ENCODE results near the gene ZNF76. TPM values are rescaled to one million over a fixed set of nuclear protein-coding genes. Genes with fewer than 3 reads are reported as not detected.

ZNF76 gene
- 15.6 and 16.6 TPM in 2 replicates for total RNA-seq (2014; rRNA removed; shearing (Covaris generic))

GRCh38 chr6:35259194-35259947 lies at the start of gene ZNF76:
Gene ZNF76, plus strand, starts transcription at chr6:35259735. Its CDS starts 21,417 bp downstream, at chr6:35281152.

GRCh38 chr6:35213824-35214756 lies 45.4 kb upstream of the ZNF76 start, which contains the start of gene SCUBE3:
Gene SCUBE3, plus strand, starts transcription at chr6:35213956. Its CDS starts 463 bp downstream, at chr6:35214419.

GRCh38 chr6:35297601-35298481 lies 38.3 kb downstream of the ZNF76 start, which contains the start of gene DEF6:
Gene DEF6, plus strand, starts transcription at chr6:35297818. Its CDS starts 39 bp downstream, at chr6:35297857.

GRCh38 chr6:35342258-35343091 lies 82.9 kb downstream of the ZNF76 start, which contains the start of gene PPARD:
Gene PPARD, plus strand, starts transcription at chr6:35342558. Its CDS starts 68,530 bp downstream, at chr6:35411088.

Other genes with a start within 250 kb of the ZNF76 start
- gene TCP11, start 118.4 kb upstream of the ZNF76 start, total RNA-seq (2014; rRNA removed; shearing (Covaris generic)), result not detected in 2 replicates
- gene SCUBE3, start 45.8 kb upstream of the ZNF76 start, total RNA-seq (2014; rRNA removed; shearing (Covaris generic)), result 0.82 and 1.0 TPM in 2 replicates
- gene DEF6, start 38.1 kb downstream of the ZNF76 start, total RNA-seq (2014; rRNA removed; shearing (Covaris generic)), result 1.0 and 1.5 TPM in 2 replicates
- 3.4 and 5.1 TPM in 2 replicates for gene PPARD, start 82.8 kb downstream of the ZNF76 start, total RNA-seq (2014; rRNA removed; shearing (Covaris generic))
- gene FANCE, start 192.6 kb downstream of the ZNF76 start, total RNA-seq (2014; rRNA removed; shearing (Covaris generic)), result 11.0 and 12.6 TPM in 2 replicates
- 2,213 and 2,421 TPM in 2 replicates for gene RPL10A, start 208.7 kb downstream of the ZNF76 start, total RNA-seq (2014; rRNA removed; shearing (Covaris generic))
- 4.2 and 6.3 TPM in 2 replicates for gene TEAD3, start 237.3 kb downstream of the ZNF76 start, total RNA-seq (2014; rRNA removed; shearing (Covaris generic))